ENCODE results near the gene PRDM12. TPM values are rescaled to one million over a fixed set of nuclear protein-coding genes. Genes with fewer than 3 reads are reported as not detected.

The PRDM12 gene
- total RNA-seq, 1 experiment from 2014 or later = not detected

GRCh38 chr9:130661451-130662098 lies 2.8 kb upstream of the PRDM12 start:
- Histone ChIP-seq H3K27me3 (ENCODE audit: insufficient read depth, low read length) (peaks cover 90% of the 10 kb centered on the region), H4K5ac (ENCODE audit: insufficient read length, low read depth, low read length) (no peak overlapping the region), H3K18ac (ENCODE audit: insufficient read length, low read depth, low read length) (no peak overlapping the region), H4K91ac (ENCODE audit: insufficient read length, low read depth, low read length) (no peak overlapping the region), H2BK15ac (ENCODE audit: low read depth, low read length) (no peak overlapping the region), H3K79me1 (ENCODE audit: insufficient read depth, low read depth, low read length, poor library complexity, severe bottlenecking) (no peaks in the 10 kb centered on the region), H2BK20ac (ENCODE audit: low read depth, low read length, poor library complexity, severe bottlenecking) (no peak overlapping the region), H2BK5ac (ENCODE audit: insufficient read length, low read length) (no peak overlapping the region), H3K14ac (ENCODE audit: insufficient read depth, low read length) (no peak overlapping the region), H2AFZ (ENCODE audit: low read length) (no peak overlapping the region), H4K8ac (replicated peaks; ENCODE audit: insufficient read length, low read depth, low read length) (no peak overlapping the region), H3K79me2 (ENCODE audit: insufficient read depth, low read length) (no peaks in the 10 kb centered on the region), H3K27ac (ENCODE audit: insufficient read length, low read depth, low read length) (no peak overlapping the region), H3K4me1 (ENCODE audit: insufficient read depth, low read length) (no peaks in the 10 kb centered on the region; the same call in 1 of the 2 replicates), H4K20me1 (ENCODE audit: control insufficient read depth, insufficient read depth, insufficient read length) (no peaks in the 10 kb centered on the region), H2BK120ac (ENCODE audit: low read depth, low read length, poor library complexity, severe bottlenecking) (no peak overlapping the region), H3T11ph (ENCODE audit: low read length) (no peak overlapping the region), H3K9ac (ENCODE audit: extremely low read depth, insufficient read length, low read length) (no peak overlapping the region), H3K23me2 (ENCODE audit: insufficient read length, low read depth, low read length, poor library complexity, severe bottlenecking) (peaks cover 18% of the 10 kb centered on the region), H3K4ac (ENCODE audit: low read depth, low read length) (no peak overlapping the region), H3K56ac (ENCODE audit: insufficient read length, low read depth, low read length) (no peak overlapping the region), H2AK5ac (ENCODE audit: insufficient read length, low read length) (no peak overlapping the region), H2BK12ac (ENCODE audit: insufficient read length, low read depth, low read length) (no peak overlapping the region), H3K9me3 (ENCODE audit: control insufficient read depth, low read depth, low read length) (no peaks in the 10 kb centered on the region), H3K4me2 (ENCODE audit: insufficient read depth, insufficient read length, low read length) (peak overlapping the region; percentile 2), H3K23ac (ENCODE audit: insufficient read length, low read depth, low read length) (no peak overlapping the region)
- DNase-seq = peak; percentile 48
- peaks cover 100% of the 10 kb centered on the region for H3K27me3 Mint-ChIP-seq (ENCODE audit: low read depth)
- peak overlapping the region in 1 of 2 experiments; percentile 83; a peak in 3 of 5 replicates for H3K4me3 Mint-ChIP-seq
- no CpG with 5 or more reads among the region's 47 CpGs for WGBS (ENCODE audit: extremely low coverage, insufficient read length, low lambda C conversion rate)
- H3K27ac Mint-ChIP-seq = no peak overlapping the region
- H3K9me3 Mint-ChIP-seq = peaks cover 0 to 13% of the 10 kb centered on the region in 2 experiments; a peak in 3 of 5 replicates
- peaks cover 11 to 35% of the 10 kb centered on the region in 2 experiments for H3K4me1 Mint-ChIP-seq
- TF ChIP-seq CTCF (conservative IDR thresholded peaks at IDR 0.05) = no peak
- H3K36me3 Mint-ChIP-seq (ENCODE audit: insufficient read depth in 1 of 3, low read depth in 3 of 3) = peaks cover 4 to 7% (median 5%) of the 10 kb centered on the region in 3 experiments; a peak in 4 of 7 replicates
